Activated T-helper 1 cell treated with anti-CD3 and anti-CD28 coated beads, Interleukin-12 subunit alpha, Interleukin-12 subunit beta, Interleukin-2, Interleukin-4 antibody, amounts not matched to agents 30 ng/mL and 10 ng/mL and 1 ng/mL, durations not matched to agents 14 hours and 24 hours and 36 hours (primary cell): ENCODE data around the gene NPAS2. TPM values are rescaled to one million over a fixed set of nuclear protein-coding genes. Genes with fewer than 3 reads are reported as not detected.

Experiments used
- DNase-seq: peaks from one replicate; pipeline ENCODE4 v3.0.0; 2021; ENCODE audit warnings: low spot score
- H3K27ac Mint-ChIP-seq: one replicate; pipeline ENCODE4 v1.8.0; 2021; ENCODE audit warnings: mild to moderate bottlenecking, mixed read lengths
- H3K27me3 Mint-ChIP-seq: one replicate; pipeline ENCODE4 v1.8.0; 2022; ENCODE audit warnings: mild to moderate bottlenecking, moderate library complexity, mixed read lengths; ENCODE audit not compliant: insufficient read depth
- H3K36me3 Mint-ChIP-seq: one replicate; pipeline ENCODE4 v1.8.0; 2021; ENCODE audit warnings: low read depth, mixed read lengths
- H3K4me1 Mint-ChIP-seq: one replicate; pipeline ENCODE4 v1.8.0; 2021; ENCODE audit warnings: low read depth, mixed read lengths
- H3K4me3 Mint-ChIP-seq: one replicate; pipeline ENCODE4 v1.8.0; 2021; ENCODE audit warnings: mild to moderate bottlenecking, moderate library complexity, mixed read lengths
- H3K9me3 Mint-ChIP-seq: one replicate; pipeline ENCODE4 v1.8.0; 2021; ENCODE audit warnings: mixed read lengths
- intact Hi-C: fragments of 100-400 bp; cut with micrococcal nuclease; formaldehyde crosslinking; loops from one replicate; pipeline ENCODE4 v1.15.1; 2024
- total RNA-seq: library from RNA; stranded (reverse); gene quantifications from 2 replicates; pipeline ENCODE4 v1.2.3, GENCODE V29; 2022

Gene NPAS2, protein sequence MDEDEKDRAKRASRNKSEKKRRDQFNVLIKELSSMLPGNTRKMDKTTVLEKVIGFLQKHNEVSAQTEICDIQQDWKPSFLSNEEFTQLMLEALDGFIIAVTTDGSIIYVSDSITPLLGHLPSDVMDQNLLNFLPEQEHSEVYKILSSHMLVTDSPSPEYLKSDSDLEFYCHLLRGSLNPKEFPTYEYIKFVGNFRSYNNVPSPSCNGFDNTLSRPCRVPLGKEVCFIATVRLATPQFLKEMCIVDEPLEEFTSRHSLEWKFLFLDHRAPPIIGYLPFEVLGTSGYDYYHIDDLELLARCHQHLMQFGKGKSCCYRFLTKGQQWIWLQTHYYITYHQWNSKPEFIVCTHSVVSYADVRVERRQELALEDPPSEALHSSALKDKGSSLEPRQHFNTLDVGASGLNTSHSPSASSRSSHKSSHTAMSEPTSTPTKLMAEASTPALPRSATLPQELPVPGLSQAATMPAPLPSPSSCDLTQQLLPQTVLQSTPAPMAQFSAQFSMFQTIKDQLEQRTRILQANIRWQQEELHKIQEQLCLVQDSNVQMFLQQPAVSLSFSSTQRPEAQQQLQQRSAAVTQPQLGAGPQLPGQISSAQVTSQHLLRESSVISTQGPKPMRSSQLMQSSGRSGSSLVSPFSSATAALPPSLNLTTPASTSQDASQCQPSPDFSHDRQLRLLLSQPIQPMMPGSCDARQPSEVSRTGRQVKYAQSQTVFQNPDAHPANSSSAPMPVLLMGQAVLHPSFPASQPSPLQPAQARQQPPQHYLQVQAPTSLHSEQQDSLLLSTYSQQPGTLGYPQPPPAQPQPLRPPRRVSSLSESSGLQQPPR
- total RNA-seq = 6.5 and 7.5 TPM in 2 replicates

DNA sequence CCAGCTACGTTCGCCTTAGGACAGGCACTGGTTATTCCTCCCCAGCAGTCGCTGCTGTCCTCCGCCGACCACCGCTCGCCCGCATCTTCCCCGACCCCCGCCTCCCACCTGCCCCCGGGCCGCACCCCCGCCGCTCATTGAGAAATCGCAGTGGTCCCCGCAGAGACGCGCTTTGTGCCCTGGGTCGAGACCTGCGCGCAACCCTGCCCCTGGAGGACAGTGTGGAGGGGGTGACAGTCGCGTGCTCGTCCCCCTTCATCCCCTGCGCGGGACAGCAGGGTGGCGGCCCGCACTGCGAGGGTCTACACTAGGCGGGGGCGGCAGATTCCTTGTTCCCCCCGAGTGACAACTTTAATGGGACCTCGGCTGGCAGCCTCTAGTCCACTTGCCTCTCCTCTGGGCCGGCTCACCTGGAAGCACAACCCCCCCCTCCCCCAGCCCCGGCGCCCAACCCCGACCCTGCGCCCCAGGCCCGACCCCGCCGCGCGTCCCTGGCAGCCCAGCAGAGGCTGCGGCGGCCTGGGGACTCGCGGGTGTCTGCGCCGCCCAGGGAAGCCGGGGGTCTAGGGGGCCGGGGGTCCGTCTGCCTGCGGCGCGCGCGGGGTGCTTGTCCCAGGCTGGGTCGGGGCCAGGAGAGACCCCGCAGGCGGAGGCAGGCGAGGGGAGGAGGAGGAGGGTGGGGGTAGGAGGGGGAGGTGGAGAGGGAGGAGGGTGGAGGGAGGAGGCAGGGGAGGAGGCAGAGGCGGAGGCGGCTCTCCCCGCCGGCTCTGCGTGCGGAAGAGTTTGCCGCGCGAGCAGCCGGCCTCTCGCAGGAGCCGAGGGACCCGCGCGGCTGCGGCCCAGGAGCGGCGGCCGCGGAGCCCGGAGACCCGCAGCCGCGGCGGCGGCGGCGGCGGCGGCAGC is at the start of gene NPAS2:
NPAS2 (plus strand) TSS at position 770 of the 903 bp plus-strand sequence. CDS start 84,616 bp downstream, outside the sequence.
- no peak within 1 kb of the TSS for H3K27ac Mint-ChIP-seq

GRCh38 chr2:100771125-100771524 is 48.8 kb upstream of the NPAS2 start:
- no peaks in the 10 kb centered on the region for H3K4me1 Mint-ChIP-seq
- no peak overlapping the region for H3K27ac Mint-ChIP-seq
- peaks cover 9% of the 10 kb centered on the region for H3K27me3 Mint-ChIP-seq
- H3K4me3 Mint-ChIP-seq = no peak overlapping the region
- H3K9me3 Mint-ChIP-seq = no peaks in the 10 kb centered on the region
- H3K36me3 Mint-ChIP-seq = no peaks in the 10 kb centered on the region
- intact Hi-C loops = no loop called here
- DNase-seq = no peak

More for the DNA sequence above, at the start of gene NPAS2:
- DNase-seq = no peak
- H3K9me3 Mint-ChIP-seq = no peaks in the 10 kb centered on the region
- intact Hi-C loops = loop anchor here (10.0 kb wide), 2 partner anchors 165 to 485 kb away; partner anchors contain the start of gene RNF149
- H3K27me3 Mint-ChIP-seq = peaks cover 48% of the 10 kb centered on the region
- peak within 1 kb of the TSS; percentile 79 for H3K4me3 Mint-ChIP-seq
- H3K4me1 Mint-ChIP-seq = peaks cover 19% of the 10 kb centered on the region
- no peaks in the 10 kb centered on the region for H3K36me3 Mint-ChIP-seq

- Mint-ChIP-seq H3K4me3 (no peak overlapping the region), H3K27ac (no peak overlapping the region), H3K9me3 (no peaks in the 10 kb centered on the region), H3K27me3 (peaks cover 9% of the 10 kb centered on the region), H3K4me1 (no peaks in the 10 kb centered on the region), H3K36me3 (no peaks in the 10 kb centered on the region)
- intact Hi-C loops = no loop called here
- no peak for DNase-seq
These were observed 46.4 kb upstream of the NPAS2 start for GRCh38 chr2:100773538-100773937.

DNA sequence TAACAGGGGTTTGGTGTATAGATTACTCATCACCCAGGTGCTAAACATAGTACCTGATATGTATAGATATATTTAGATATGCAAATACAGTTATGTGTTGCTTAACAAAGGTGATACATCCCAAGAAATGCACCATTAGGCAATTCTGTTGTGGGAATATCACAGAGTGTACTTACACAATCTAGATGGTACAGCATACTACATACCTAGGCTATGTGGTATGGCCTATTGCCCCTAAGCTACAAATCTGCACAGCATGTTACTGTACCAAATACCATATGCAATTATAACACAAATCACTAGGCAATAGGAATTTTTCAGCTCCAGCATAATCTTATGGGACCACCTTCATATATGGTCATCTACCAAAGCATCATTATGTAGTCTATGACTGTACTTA is 43.5 kb upstream of the NPAS2 start:
- Mint-ChIP-seq H3K4me1 (no peaks in the 10 kb centered on the region), H3K27me3 (peaks cover 9% of the 10 kb centered on the region), H3K4me3 (no peak overlapping the region), H3K9me3 (no peaks in the 10 kb centered on the region), H3K27ac (no peak overlapping the region), H3K36me3 (no peaks in the 10 kb centered on the region)
- intact Hi-C loops = no loop called here
- DNase-seq = no peak

GRCh38 chr2:100778637-100779450 is 41.1 kb upstream of the NPAS2 start:
- H3K9me3 Mint-ChIP-seq = no peaks in the 10 kb centered on the region
- peaks cover 5% of the 10 kb centered on the region for H3K27me3 Mint-ChIP-seq
- no peak overlapping the region for H3K4me3 Mint-ChIP-seq
- intact Hi-C loops = no loop called here
- no peak overlapping the region for H3K27ac Mint-ChIP-seq
- DNase-seq = no peak
- H3K36me3 Mint-ChIP-seq = no peaks in the 10 kb centered on the region
- H3K4me1 Mint-ChIP-seq = no peaks in the 10 kb centered on the region

GRCh38 chr2:100779908-100780202 is 40.1 kb upstream of the NPAS2 start:
- Mint-ChIP-seq H3K4me1 (no peaks in the 10 kb centered on the region), H3K27me3 (no peaks in the 10 kb centered on the region), H3K9me3 (no peaks in the 10 kb centered on the region), H3K27ac (no peak overlapping the region), H3K4me3 (no peak overlapping the region), H3K36me3 (no peaks in the 10 kb centered on the region)
- no peak for DNase-seq
- intact Hi-C loops = no loop called here

GRCh38 chr2:100780203-100781008 is 39.5 kb upstream of the NPAS2 start:
- Mint-ChIP-seq H3K27ac (no peak overlapping the region), H3K4me3 (no peak overlapping the region), H3K9me3 (no peaks in the 10 kb centered on the region), H3K36me3 (no peaks in the 10 kb centered on the region), H3K4me1 (no peaks in the 10 kb centered on the region), H3K27me3 (no peaks in the 10 kb centered on the region)
- no peak for DNase-seq
- intact Hi-C loops = no loop called here

DNA sequence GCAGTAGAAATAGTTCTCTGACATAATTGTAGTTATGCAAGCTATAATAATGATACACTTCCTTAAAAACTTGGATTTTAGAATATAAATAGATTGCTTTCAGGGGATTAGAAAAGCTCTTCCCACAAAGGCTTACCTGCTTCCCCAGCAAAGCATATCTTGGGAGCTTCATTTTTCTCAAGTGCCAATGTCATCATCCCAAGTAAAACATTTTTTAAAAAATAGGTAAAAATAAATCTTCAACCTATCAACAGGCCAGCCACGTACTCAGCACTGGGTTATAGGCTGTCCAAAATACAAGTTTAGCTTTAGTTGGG is 39.0 kb upstream of the NPAS2 start:
- no peaks in the 10 kb centered on the region for H3K4me1 Mint-ChIP-seq
- intact Hi-C loops = no loop called here
- H3K9me3 Mint-ChIP-seq = no peaks in the 10 kb centered on the region
- no peak overlapping the region for H3K4me3 Mint-ChIP-seq
- H3K36me3 Mint-ChIP-seq = no peaks in the 10 kb centered on the region
- no peak overlapping the region for H3K27ac Mint-ChIP-seq
- H3K27me3 Mint-ChIP-seq = no peaks in the 10 kb centered on the region
- DNase-seq = no peak

- Mint-ChIP-seq H3K9me3 (no peaks in the 10 kb centered on the region), H3K27ac (no peak overlapping the region), H3K27me3 (no peaks in the 10 kb centered on the region), H3K36me3 (no peaks in the 10 kb centered on the region), H3K4me1 (no peaks in the 10 kb centered on the region), H3K4me3 (no peak overlapping the region)
- intact Hi-C loops = no loop called here
- no peak for DNase-seq
These were observed 38.2 kb upstream of the NPAS2 start for GRCh38 chr2:100781523-100782379.

DNA sequence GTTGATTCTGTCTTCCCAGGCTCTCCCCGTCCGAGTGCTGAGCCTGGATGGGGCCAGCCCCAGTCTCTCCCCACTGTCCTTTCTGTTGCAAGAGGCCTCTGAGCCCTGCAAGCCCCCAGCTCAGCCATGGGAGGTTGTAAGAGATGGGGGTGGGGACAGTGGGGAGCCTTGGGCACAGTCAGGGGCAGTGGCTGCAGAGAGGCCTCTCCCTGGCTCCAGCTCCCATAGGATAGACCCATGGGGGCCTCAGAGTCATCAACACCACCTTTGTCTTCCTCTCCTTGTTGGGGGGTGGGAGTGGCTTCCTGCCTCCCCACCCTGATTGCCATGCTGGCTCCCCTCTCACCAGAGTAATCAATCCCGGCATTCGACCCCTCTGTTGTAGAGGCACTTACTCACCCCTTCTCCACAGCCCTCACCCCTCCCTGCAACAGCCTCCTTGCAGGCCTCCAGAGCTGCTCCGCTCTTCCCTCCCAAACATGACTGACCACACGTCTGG is 37.5 kb upstream of the NPAS2 start:
- DNase-seq = no peak
- Mint-ChIP-seq H3K27me3 (no peaks in the 10 kb centered on the region), H3K4me1 (no peaks in the 10 kb centered on the region), H3K36me3 (no peaks in the 10 kb centered on the region), H3K9me3 (no peaks in the 10 kb centered on the region), H3K4me3 (no peak overlapping the region), H3K27ac (no peak overlapping the region)
- intact Hi-C loops = no loop called here

- Mint-ChIP-seq H3K9me3 (no peaks in the 10 kb centered on the region), H3K4me1 (no peaks in the 10 kb centered on the region), H3K27me3 (no peaks in the 10 kb centered on the region), H3K27ac (no peak overlapping the region), H3K36me3 (no peaks in the 10 kb centered on the region), H3K4me3 (no peak overlapping the region)
- no peak for DNase-seq
- intact Hi-C loops = no loop called here
These were observed 36.0 kb upstream of the NPAS2 start for GRCh38 chr2:100783987-100784386.
